H1 (cell line): ENCODE results near the gene MTHFD1. TPM values are rescaled to one million over a fixed set of nuclear protein-coding genes. Genes with fewer than 3 reads are reported as not detected.

ENCODE experiments used
- CHD7 ChIP-seq: fragments of 300-600 bp; sonication (generic); IDR thresholded peaks from 2 replicates; pipeline ENCODE4 v1.7.1; 2012; ENCODE audit warnings: low read length, moderate library complexity, mild to moderate bottlenecking, inconsistent platforms; ENCODE audit not compliant: insufficient replicate concordance
- CTCF ChIP-seq, 3 experiments: IDR thresholded peaks; 1 replicate in 2 of 3; 2 replicates in 1 of 3; pipeline versions ENCODE4 v1.5.1 to v1.6.1; 2011; ENCODE audit warnings: low read length in 3 of 3, mild to moderate bottlenecking in 3 of 3, inconsistent platforms in 2 of 3, low read depth in 1 of 3, moderate library complexity in 1 of 3; ENCODE audit not compliant: insufficient read depth in 1 of 3; ENCODE audit errors: control extremely low read depth in 1 of 3
- JUN ChIP-seq: IDR thresholded peaks from 2 replicates; pipeline ENCODE4 v1.6.1; 2011; ENCODE audit warnings: low read depth, mild to moderate bottlenecking, improper control_type of control experiment, low read length
- PHF8 ChIP-seq: fragments of 200-600 bp; sonication (generic); conservative IDR thresholded peaks from 2 replicates; pipeline ENCODE4 v1.7.1; 2012; ENCODE audit warnings: low read depth, mild to moderate bottlenecking, inconsistent platforms, low read length, moderate library complexity
- SIN3A ChIP-seq, 2 experiments: IDR thresholded peaks in 1 of 2; conservative IDR thresholded peaks in 1 of 2; 2 replicates each; pipeline ENCODE4 v1.6.1; 2011 to 2012; ENCODE audit warnings: low read length in 2 of 2, improper control_type of control experiment in 1 of 2, low read depth in 1 of 2, mild to moderate bottlenecking in 1 of 2
- SP1 ChIP-seq: IDR thresholded peaks from 2 replicates; pipeline ENCODE4 v1.6.1; 2011; ENCODE audit warnings: low read depth, low read length
- SP2 ChIP-seq: IDR thresholded peaks from 2 replicates; pipeline ENCODE4 v1.6.1; 2012; ENCODE audit warnings: mild to moderate bottlenecking, low read length, inconsistent platforms
- polyA plus RNA-seq, 7 experiments: library from polyadenylated mRNA; depleted of rRNA in 3 of 7; stranded (reverse) in 5 of 7; unstranded in 2 of 7; fragments of >200 nt in 5 of 7; fragments of 200-250 nt in 2 of 7; gene quantifications; 1 replicate in 5 of 7; 2 replicates in 1 of 7; 4 replicates in 1 of 7; pipeline versions ENCODE4 v1.2.1 to v1.2.3, GENCODE V29; 2011 to 2013; ENCODE audit warnings: missing spikeins in 2 of 7, mixed read lengths in 2 of 7
- total RNA-seq: library from RNA; stranded (reverse); fragmentation: NEBNext Ultra II Directional; extraction: Animal tissue kit (Norgen Biotek cat#: 25700); gene quantifications from 2 replicates; pipeline ENCODE4 v1.2.1, GENCODE V29; 2021

Gene MTHFD1
- total and polyA plus RNA-seq, 2 of the 8 experiments (the other 6 are each of a cell fraction or from before 2014, with no cell fraction given), result 79.7 to 332 TPM

GRCh38 chr14:64503434-64504309 lies 115.5 kb downstream of the MTHFD1 start, which contains the start of gene ZBTB25 (continued):
- TF ChIP-seq CHD7 (no peak), CTCF (IDR thresholded peaks at IDR 0.05; ENCODE audit: control extremely low read depth in 1 of 3, insufficient read depth in 1 of 3, low read depth in 1 of 3, low read length in 3 of 3) (no peak), SP1 (no peak), JUN (no peak), PHF8 (peak; percentile 81), SIN3A (conservative IDR thresholded peaks at IDR 0.05 in 1 of 2, IDR thresholded peaks at IDR 0.05 in 1 of 2; ENCODE audit: low read depth in 1 of 2, low read length in 2 of 2) (peak in 1 of 2 experiments; percentile 34; a peak in 1 of 4 replicates), SP2 (no peak)
